Subcutaneous adipose tissue (tissue), 4 donors: Measurements from ENCODE around the gene ITPRIP. TPM values are rescaled to one million over a fixed set of nuclear protein-coding genes. Genes with fewer than 3 reads are reported as not detected.

Experiments
- CTCF ChIP-seq: fragments of 450-650 bp; IDR thresholded peaks from one replicate; pipeline ENCODE4 v1.5.1; 2016; ENCODE audit warnings: low read depth, mild to moderate bottlenecking, control low read depth, antibody characterized with exemption, moderate library complexity
- total RNA-seq, 4 donors: library from RNA; depleted of rRNA; stranded (reverse); fragments of >200 nt; gene quantifications; one replicate each; pipeline ENCODE4 v1.1.0, GENCODE V29; 2016

The ITPRIP gene
- total RNA-seq, 4 donors from 2014 or later: 22.5 to 32.3 (median 30.9) TPM

- no peak for TF ChIP-seq CTCF
Measured at GRCh38 chr10:104328896-104329710, 9.2 kb downstream of the ITPRIP start.

- TF ChIP-seq CTCF: no peak
Measured at GRCh38 chr10:104328646-104328895, 9.7 kb downstream of the ITPRIP start.

- no peak for TF ChIP-seq CTCF
Measured at GRCh38 chr10:104327745-104328645, 10.3 kb downstream of the ITPRIP start.

GRCh38 chr10:104326991-104327610 is 11.2 kb downstream of the ITPRIP start:
- no peak for TF ChIP-seq CTCF

GRCh38 chr10:104325436-104326435 is 12.5 kb downstream of the ITPRIP start:
- TF ChIP-seq CTCF: no peak

- TF ChIP-seq CTCF: no peak
Measured at GRCh38 chr10:104324931-104325330, 13.3 kb downstream of the ITPRIP start.
